Adrenal gland (tissue), 5 donors: ENCODE measurements around the gene SDSL.

Experiments
- CTCF ChIP-seq, 6 experiments: fragments of 450-650 bp in 4 of 6; fragments of 200-600 bp in 2 of 6; sonication (generic) in 1 of 6; IDR thresholded peaks; 1 replicate in 5 of 6; 2 replicates in 1 of 6; pipeline versions ENCODE4 v1.5.1 to v1.8.0; 2016 to 2021; ENCODE audit warnings: antibody characterized with exemption in 6 of 6, mild to moderate bottlenecking in 2 of 6, moderate library complexity in 1 of 6
- POLR2A ChIP-seq, 2 donors: fragments of 450-650 bp; IDR thresholded peaks; one replicate each; pipeline ENCODE4 v1.6.1; 2017; ENCODE audit warnings: antibody characterized with exemption in 2 of 2, mild to moderate bottlenecking in 2 of 2, moderate library complexity in 1 of 2
- donor health status: DM: no; HTN: no; CAD: no.

- TF ChIP-seq CTCF (IDR thresholded peaks at IDR 0.05) (no peak), POLR2A (IDR thresholded peaks at IDR 0.05) (no peak)
Measured at GRCh38 chr12:113467142-113467501, 44.9 kb downstream of the SDSL start.
